ENCODE results near the gene TMEM250. TPM values are rescaled to one million over a fixed set of nuclear protein-coding genes. Genes with fewer than 3 reads are reported as not detected.

Gene TMEM250
- polyA plus RNA-seq, 1 donor, result 27.2 TPM

- no peak for DNase-seq
These were observed 13.2 kb upstream of the TMEM250 start for GRCh38 chr9:136131629-136132511.

DNA sequence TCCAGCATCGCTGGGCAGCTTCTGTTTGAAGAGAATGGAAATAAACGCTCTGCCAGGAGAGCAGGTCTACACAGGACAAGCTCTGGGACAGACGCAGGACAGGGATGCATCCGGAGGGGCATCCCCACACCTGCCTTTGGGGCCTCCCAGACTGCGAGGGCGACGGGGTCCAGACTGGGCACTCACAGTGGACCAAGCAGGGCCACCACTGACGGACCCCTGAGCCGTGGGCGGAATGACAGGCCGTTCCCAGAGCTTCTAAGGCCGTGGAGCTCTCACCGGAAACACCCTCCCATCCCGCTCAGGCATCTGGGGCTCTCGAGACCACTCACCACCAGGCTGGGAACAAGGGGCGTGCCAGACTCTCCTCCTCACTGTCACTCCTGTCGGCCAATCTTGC lies 10.5 kb upstream of the TMEM250 start:
- DNase-seq, result no peak

GRCh38 chr9:136128436-136128835 lies 9.8 kb upstream of the TMEM250 start:
- DNase-seq, result no peak

- no peak for DNase-seq
These were observed 8.6 kb upstream of the TMEM250 start for GRCh38 chr9:136127313-136127712.

DNA sequence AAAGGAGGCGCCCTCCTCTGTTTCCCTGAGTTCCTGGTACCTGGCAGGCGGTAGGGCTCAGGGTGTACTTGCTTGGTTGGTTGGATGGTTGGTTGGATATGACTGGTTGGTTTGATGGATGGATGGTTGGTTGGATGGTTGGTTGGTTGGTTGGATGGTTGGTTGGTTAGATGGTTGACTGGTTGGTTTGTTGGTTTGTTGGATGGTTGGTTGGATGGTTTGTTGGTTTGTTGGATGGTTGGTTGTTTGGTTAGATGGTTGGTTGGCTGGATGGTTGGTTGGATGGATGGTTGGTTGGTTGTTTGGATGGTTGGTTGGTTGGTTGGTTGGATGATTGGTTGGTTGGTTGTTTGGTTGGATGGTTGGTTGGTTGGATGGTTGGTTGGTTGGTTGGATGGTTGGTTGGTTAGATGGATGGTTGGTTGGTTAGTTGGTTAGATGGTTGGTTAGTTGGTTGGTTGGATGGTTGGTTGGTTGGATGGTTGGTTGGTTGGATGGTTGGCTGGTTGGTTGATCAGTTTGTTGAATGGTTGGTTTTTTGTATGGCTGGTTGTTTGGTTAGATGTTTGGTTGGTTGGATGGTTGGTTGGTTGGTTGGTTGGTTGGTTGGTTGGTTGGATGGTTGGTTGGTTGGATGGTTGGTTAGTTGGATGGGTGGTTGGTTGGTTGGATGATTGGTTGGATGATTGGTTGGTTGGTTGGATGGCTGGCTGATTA lies 6.5 kb upstream of the TMEM250 start:
- no peak for DNase-seq

DNA sequence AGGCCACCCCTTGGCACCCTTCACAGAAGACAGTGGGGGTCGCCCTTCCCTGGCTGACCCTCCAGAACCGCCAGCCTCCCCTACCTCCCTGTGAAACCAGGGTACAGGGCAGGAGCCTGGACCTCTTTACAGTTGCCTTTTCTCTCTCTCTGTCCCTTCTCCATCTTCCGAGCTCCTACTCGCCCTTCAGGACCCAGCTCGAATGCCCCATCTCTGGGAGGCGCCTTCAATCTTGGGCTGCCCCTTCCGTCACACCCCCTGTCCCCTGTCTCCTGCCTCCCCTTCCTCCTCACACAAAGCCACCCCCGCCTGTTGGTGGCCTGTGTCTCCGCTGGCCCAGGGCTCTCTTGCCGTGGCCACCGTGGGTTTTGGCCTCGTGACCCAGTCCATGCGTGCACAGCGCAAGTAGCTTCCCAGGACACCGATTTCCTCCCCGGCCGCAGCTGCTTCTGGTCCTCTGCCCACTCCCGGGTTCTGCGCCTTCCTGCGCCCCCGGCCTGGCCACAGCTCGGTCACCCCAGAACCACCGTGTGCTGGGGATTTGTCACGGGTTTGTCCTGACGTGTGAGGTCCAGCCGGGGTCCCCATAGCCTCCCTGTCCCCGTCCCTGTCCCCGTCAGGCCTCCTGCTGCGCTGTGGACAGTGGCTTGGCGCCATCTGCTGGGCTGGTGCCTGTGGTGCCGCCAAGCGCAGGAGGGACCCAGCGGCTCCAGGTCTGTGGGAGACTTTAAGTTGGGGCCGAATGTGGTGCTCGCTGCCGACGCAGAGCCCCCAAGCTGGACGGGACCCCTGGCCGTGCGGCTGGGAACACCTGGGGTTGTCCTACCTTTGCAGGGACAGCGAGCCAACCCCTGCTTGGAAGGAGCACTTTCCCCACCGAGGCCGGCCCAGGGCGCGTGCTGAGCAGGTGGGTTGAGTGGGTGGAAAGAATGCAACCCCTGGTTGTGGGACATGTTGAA lies 4.0 kb upstream of the TMEM250 start:
- DNase-seq, result no peak

- DNase-seq, result no peak
These were observed 3.1 kb upstream of the TMEM250 start for GRCh38 chr9:136121801-136122200.

- DNase-seq, result no peak
These were observed 1.8 kb upstream of the TMEM250 start for GRCh38 chr9:136120438-136120844.

DNA sequence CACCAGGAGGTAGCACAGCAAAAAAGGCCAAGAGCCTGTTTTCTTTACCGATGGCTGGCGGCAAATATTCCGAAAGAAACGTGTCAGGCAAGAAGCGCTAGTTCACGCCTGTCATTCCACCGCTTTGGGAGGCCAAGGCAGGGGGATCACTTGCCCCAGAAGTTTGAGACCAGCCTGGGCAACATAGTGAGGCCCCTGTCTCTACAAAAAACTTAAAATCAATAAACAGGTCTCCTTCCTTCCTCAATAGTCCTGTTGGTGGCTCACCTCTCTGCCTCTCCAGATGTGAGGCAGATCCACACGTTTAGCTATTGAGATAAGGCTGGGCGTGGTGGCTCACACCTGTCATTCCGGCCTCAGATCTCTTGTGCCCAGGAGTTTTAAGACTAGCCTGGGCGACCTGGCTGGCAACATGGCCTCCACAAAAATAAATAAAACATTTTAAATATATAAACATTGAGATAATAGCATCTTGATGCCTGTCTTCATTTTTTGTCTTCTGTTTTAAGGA lies 1.3 kb upstream of the TMEM250 start:
- DNase-seq, result no peak

GRCh38 chr9:136119061-136119882 lies 597 bp upstream of the TMEM250 start:
- no peak for DNase-seq

- no peak for DNase-seq
These were observed 757 bp downstream of the TMEM250 start for GRCh38 chr9:136117916-136118319.

DNA sequence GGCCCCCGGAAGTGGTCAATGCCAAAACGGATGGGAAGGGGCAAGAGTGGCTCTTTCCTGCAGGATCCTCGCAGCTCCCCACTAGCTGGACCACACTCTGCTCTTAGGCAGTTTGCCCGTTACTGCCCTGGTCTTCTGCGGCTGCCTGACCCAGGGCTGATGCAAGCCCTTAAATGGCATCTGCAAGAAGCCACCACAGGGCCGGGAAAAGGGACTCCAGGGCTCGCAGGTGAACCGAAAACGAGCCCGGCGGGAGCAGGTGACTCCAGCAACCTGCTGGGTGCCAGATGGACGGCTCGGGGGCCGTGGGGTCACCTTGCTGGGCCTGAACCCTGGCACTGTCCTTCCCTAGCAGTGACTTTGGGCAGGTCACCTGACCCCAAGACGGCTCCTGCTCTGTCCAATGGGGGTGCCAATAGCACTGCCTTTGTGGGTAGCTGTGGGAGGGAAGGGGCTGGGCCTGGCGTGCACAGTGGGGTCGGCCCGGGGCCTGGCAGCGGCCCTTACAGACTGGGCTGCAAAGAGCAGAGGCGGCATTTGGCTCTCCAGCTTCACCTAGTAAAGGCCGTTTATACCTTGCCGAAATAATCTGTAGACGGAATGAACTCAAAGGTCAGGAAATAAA lies 1.3 kb downstream of the TMEM250 start:
- no peak for DNase-seq

- DNase-seq, result no peak
These were observed 2.1 kb downstream of the TMEM250 start for GRCh38 chr9:136116360-136117098.

- no peak for DNase-seq
These were observed 2.9 kb downstream of the TMEM250 start for GRCh38 chr9:136115641-136116359.

DNA sequence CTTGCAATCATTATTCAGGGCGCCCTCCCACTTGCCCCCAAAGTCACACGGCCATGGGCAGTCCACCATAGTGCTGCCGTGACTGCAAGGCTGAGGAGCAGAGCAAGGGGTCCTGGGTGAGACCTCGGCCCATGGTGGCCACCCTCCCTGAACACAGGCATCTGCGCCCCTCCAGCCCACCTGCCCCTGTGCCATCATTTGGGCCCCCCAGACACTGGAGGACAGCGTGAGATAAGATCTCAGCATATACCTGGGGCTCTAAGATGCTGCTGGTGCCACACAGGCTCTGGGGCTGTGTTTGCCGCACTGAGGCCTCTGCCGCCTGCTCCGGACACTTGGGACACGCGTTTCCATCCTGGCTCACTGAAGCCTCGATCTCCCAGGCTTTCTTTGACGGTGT lies 3.5 kb downstream of the TMEM250 start:
- no peak for DNase-seq

- no peak for DNase-seq
These were observed 4.1 kb downstream of the TMEM250 start for GRCh38 chr9:136114610-136115009.

GRCh38 chr9:136112541-136112940 lies 6.1 kb downstream of the TMEM250 start:
- no peak for DNase-seq

- DNase-seq, result no peak
These were observed 6.8 kb downstream of the TMEM250 start for GRCh38 chr9:136111910-136112309.

- no peak for DNase-seq
These were observed 7.5 kb downstream of the TMEM250 start for GRCh38 chr9:136111190-136111589.
